Ishikawa (cell line): ENCODE measurements around the gene CEP76.

ENCODE experiments used
- CEBPB ChIP-seq: IDR thresholded peaks from 2 replicates; pipeline ENCODE4 v1.6.1; 2012
- CREB1 ChIP-seq: IDR thresholded peaks from 2 replicates; pipeline ENCODE4 v1.6.1; 2012; ENCODE audit warnings: low read depth
- EGR1 ChIP-seq: IDR thresholded peaks from 2 replicates; pipeline ENCODE4 v1.6.1; 2012
- EP300 ChIP-seq: IDR thresholded peaks from 2 replicates; pipeline ENCODE4 v1.6.1; 2012; ENCODE audit warnings: borderline replicate concordance
- FOXM1 ChIP-seq: IDR thresholded peaks from 2 replicates; pipeline ENCODE4 v1.6.1; 2012; ENCODE audit warnings: low read depth, borderline replicate concordance
- MAX ChIP-seq: IDR thresholded peaks from 2 replicates; pipeline ENCODE4 v1.6.1; 2012
- NFIC ChIP-seq: IDR thresholded peaks from 2 replicates; pipeline ENCODE4 v1.6.1; 2012
- RAD21 ChIP-seq: IDR thresholded peaks from 2 replicates; pipeline ENCODE4 v1.6.1; 2012; ENCODE audit warnings: low read depth
- REST ChIP-seq: IDR thresholded peaks from 2 replicates; pipeline ENCODE4 v1.6.1; 2012; ENCODE audit warnings: low read depth, mild to moderate bottlenecking
- TAF1 ChIP-seq: IDR thresholded peaks from 2 replicates; pipeline ENCODE4 v1.6.1; 2012; ENCODE audit warnings: low read depth, mild to moderate bottlenecking
- TCF12 ChIP-seq: IDR thresholded peaks from 2 replicates; pipeline ENCODE4 v1.6.1; 2012; ENCODE audit warnings: low read depth
- TEAD4 ChIP-seq: IDR thresholded peaks from 2 replicates; pipeline ENCODE4 v1.6.1; 2012
- USF1 ChIP-seq: IDR thresholded peaks from 2 replicates; pipeline ENCODE4 v1.6.1; 2012
- YY1 ChIP-seq: IDR thresholded peaks from 2 replicates; pipeline ENCODE4 v1.6.1; 2012; ENCODE audit warnings: low read depth
- ZBTB7A ChIP-seq: IDR thresholded peaks from 2 replicates; pipeline ENCODE4 v1.6.1; 2012; ENCODE audit warnings: low read depth

Gene CEP76

GRCh38 chr18:12750076-12750714 lies 47.7 kb upstream of the CEP76 start:
- TF ChIP-seq EP300 (no peak), EGR1 (no peak), NFIC (no peak), TAF1 (no peak), TEAD4 (no peak), CREB1 (no peak), MAX (no peak), YY1 (no peak), USF1 (no peak), FOXM1 (no peak), RAD21 (no peak), TCF12 (no peak), REST (no peak), CEBPB (no peak), ZBTB7A (no peak)

- TF ChIP-seq ZBTB7A (no peak), TCF12 (no peak), EP300 (no peak), MAX (no peak), NFIC (no peak), REST (no peak), USF1 (no peak), TAF1 (no peak), TEAD4 (no peak), CEBPB (no peak), YY1 (no peak), CREB1 (no peak), EGR1 (no peak), FOXM1 (no peak), RAD21 (no peak)
These were observed 46.6 kb upstream of the CEP76 start for GRCh38 chr18:12749121-12749520.

- no peak for TF ChIP-seq ZBTB7A
- no peak for TF ChIP-seq EP300
- TF ChIP-seq USF1 = no peak
- no peak for TF ChIP-seq MAX
- TF ChIP-seq TAF1 = no peak
- no peak for TF ChIP-seq CEBPB
- no peak for TF ChIP-seq TCF12
- no peak for TF ChIP-seq RAD21
- TF ChIP-seq FOXM1 = no peak
- no peak for TF ChIP-seq YY1
- no peak for TF ChIP-seq NFIC
- no peak for TF ChIP-seq EGR1
- no peak for TF ChIP-seq TEAD4
- no peak for TF ChIP-seq REST
- no peak for TF ChIP-seq CREB1
These were observed 46.1 kb upstream of the CEP76 start for GRCh38 chr18:12748671-12749070.
